H1 (cell line): ENCODE measurements around the gene MYO1F. TPM values are rescaled to one million over a fixed set of nuclear protein-coding genes. Genes with fewer than 3 reads are reported as not detected.

Source experiments
- polyA plus RNA-seq, 7 experiments: library from polyadenylated mRNA; depleted of rRNA in 3 of 7; stranded (reverse) in 5 of 7; unstranded in 2 of 7; fragments of >200 nt in 5 of 7; fragments of 200-250 nt in 2 of 7; gene quantifications; 1 replicate in 5 of 7; 2 replicates in 1 of 7; 4 replicates in 1 of 7; pipeline versions ENCODE4 v1.2.1 to v1.2.3, GENCODE V29; 2011 to 2013; ENCODE audit warnings: missing spikeins in 2 of 7, mixed read lengths in 2 of 7
- total RNA-seq: library from RNA; stranded (reverse); fragmentation: NEBNext Ultra II Directional; extraction: Animal tissue kit (Norgen Biotek cat#: 25700); gene quantifications from 2 replicates; pipeline ENCODE4 v1.2.1, GENCODE V29; 2021
- TF ChIP-seq, protein P1 (sequence below), 3 experiments: IDR thresholded peaks; 1 replicate in 2 of 3; 2 replicates in 1 of 3; pipeline versions ENCODE4 v1.5.1 to v1.6.1; 2011; ENCODE audit warnings: low read length in 3 of 3, mild to moderate bottlenecking in 3 of 3, inconsistent platforms in 2 of 3, low read depth in 1 of 3, moderate library complexity in 1 of 3; ENCODE audit not compliant: insufficient read depth in 1 of 3; ENCODE audit errors: control extremely low read depth in 1 of 3

MYO1F gene
- total and polyA plus RNA-seq, 2 of the 8 experiments (the other 6 are each of a cell fraction or from before 2014, with no cell fraction given) = 1.4 to 4.6 TPM

DNA sequence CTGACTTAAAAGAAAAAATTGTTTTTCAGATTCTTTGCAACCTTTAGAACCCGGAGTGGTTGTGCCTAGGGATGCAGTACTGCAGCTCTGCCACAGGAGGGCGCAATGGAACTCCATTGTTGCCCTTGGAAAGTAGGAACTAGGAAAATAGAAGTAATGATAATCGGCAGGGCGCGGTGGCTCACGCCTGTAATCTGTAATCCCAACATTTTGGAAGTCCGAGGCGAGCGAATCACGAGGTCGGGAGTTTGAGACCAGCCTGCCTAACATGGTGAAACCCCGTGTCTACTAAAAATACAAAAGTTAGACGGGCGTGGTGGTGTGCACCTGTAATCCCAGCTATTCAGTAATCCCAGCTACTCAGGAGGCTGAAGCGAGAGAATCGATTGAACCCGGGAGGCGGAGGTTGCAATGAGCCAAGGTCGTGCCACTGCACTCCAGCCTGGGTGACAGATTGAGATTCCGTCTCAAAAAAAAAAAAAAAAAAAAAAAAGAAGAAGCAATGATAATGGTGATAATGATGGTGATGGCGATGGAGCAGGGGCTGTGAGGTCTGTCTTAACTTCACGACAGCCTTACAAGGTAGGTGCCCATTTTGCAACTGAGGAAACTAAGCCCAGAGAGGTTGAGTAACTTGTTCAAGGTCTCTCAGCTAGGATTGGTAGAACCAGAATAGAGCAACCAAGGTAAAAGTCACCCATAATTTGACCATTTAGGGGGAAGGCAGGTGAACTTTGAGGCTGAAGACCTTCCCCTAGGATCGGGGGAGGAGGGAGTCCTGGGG is 38.8 kb upstream of the MYO1F start (continued):
- TF ChIP-seq, protein P1, sequence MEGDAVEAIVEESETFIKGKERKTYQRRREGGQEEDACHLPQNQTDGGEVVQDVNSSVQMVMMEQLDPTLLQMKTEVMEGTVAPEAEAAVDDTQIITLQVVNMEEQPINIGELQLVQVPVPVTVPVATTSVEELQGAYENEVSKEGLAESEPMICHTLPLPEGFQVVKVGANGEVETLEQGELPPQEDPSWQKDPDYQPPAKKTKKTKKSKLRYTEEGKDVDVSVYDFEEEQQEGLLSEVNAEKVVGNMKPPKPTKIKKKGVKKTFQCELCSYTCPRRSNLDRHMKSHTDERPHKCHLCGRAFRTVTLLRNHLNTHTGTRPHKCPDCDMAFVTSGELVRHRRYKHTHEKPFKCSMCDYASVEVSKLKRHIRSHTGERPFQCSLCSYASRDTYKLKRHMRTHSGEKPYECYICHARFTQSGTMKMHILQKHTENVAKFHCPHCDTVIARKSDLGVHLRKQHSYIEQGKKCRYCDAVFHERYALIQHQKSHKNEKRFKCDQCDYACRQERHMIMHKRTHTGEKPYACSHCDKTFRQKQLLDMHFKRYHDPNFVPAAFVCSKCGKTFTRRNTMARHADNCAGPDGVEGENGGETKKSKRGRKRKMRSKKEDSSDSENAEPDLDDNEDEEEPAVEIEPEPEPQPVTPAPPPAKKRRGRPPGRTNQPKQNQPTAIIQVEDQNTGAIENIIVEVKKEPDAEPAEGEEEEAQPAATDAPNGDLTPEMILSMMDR (IDR thresholded peaks at IDR 0.05; ENCODE audit: control extremely low read depth in 1 of 3, insufficient read depth in 1 of 3, low read depth in 1 of 3, low read length in 3 of 3) = peak; percentile 86 to 93 (median 90)
- TF ChIP-seq, all 59 proteins: peak for 4
